ENCODE data around the gene NCKAP5L. TPM values are rescaled to one million over a fixed set of nuclear protein-coding genes. Genes with fewer than 3 reads are reported as not detected.

Gene NCKAP5L, protein sequence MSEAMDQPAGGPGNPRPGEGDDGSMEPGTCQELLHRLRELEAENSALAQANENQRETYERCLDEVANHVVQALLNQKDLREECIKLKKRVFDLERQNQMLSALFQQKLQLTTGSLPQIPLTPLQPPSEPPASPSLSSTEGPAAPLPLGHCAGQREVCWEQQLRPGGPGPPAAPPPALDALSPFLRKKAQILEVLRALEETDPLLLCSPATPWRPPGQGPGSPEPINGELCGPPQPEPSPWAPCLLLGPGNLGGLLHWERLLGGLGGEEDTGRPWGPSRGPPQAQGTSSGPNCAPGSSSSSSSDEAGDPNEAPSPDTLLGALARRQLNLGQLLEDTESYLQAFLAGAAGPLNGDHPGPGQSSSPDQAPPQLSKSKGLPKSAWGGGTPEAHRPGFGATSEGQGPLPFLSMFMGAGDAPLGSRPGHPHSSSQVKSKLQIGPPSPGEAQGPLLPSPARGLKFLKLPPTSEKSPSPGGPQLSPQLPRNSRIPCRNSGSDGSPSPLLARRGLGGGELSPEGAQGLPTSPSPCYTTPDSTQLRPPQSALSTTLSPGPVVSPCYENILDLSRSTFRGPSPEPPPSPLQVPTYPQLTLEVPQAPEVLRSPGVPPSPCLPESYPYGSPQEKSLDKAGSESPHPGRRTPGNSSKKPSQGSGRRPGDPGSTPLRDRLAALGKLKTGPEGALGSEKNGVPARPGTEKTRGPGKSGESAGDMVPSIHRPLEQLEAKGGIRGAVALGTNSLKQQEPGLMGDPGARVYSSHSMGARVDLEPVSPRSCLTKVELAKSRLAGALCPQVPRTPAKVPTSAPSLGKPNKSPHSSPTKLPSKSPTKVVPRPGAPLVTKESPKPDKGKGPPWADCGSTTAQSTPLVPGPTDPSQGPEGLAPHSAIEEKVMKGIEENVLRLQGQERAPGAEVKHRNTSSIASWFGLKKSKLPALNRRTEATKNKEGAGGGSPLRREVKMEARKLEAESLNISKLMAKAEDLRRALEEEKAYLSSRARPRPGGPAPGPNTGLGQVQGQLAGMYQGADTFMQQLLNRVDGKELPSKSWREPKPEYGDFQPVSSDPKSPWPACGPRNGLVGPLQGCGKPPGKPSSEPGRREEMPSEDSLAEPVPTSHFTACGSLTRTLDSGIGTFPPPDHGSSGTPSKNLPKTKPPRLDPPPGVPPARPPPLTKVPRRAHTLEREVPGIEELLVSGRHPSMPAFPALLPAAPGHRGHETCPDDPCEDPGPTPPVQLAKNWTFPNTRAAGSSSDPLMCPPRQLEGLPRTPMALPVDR (N-terminal part only)
- 20.7 and 25.1 TPM in 2 replicates for total RNA-seq

DNA sequence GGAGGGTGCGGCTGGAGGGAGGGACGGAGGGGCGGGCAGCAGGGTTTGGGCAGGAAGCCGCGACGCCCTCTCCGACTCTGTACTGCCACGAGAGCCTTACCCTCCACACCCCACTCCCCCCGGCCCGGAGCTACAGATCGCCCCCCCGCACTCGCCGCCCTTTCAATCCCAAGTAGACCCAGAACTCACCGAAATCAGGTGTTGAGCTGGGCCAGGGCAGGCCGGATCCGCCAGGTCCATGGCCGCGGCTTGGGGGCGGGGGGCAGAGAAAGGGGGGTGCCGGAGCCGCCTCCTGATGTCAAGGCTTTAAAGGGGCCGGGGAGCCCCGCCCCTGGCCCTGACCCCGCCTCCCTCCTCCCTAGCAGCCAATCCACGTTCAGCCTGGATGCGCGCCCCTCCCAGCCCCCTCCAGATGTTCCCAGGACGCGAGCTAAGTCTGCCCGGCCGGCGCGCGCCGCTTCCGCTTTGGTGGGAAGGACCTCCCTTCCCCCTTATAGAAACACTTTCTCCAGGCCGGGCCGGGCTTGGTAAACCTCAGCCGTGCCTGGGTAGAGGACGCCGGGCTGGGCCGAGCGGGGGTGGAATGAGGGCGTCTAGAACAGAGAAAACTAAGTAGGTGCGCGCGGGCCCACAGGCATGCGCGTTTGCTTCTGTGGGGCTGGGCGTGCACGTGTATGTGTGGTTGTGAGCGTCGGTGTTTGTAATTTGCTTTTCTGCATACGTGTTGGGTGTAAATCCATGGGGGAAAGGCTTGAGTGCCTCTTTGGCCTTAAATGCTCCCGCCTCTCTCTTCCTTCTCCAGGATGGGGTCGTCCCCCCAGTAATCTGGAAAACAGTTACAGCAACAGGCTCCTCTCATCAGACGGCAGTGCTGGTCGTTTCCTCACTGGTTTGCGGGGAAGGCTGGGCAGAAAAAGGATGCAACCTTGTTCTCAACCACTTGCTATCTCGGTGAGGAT is at the start of gene NCKAP5L:
NCKAP5L (minus strand) TSS at position 281 of the 959 bp plus-strand sequence. CDS start 24,369 bp downstream, outside the sequence.

DNA sequence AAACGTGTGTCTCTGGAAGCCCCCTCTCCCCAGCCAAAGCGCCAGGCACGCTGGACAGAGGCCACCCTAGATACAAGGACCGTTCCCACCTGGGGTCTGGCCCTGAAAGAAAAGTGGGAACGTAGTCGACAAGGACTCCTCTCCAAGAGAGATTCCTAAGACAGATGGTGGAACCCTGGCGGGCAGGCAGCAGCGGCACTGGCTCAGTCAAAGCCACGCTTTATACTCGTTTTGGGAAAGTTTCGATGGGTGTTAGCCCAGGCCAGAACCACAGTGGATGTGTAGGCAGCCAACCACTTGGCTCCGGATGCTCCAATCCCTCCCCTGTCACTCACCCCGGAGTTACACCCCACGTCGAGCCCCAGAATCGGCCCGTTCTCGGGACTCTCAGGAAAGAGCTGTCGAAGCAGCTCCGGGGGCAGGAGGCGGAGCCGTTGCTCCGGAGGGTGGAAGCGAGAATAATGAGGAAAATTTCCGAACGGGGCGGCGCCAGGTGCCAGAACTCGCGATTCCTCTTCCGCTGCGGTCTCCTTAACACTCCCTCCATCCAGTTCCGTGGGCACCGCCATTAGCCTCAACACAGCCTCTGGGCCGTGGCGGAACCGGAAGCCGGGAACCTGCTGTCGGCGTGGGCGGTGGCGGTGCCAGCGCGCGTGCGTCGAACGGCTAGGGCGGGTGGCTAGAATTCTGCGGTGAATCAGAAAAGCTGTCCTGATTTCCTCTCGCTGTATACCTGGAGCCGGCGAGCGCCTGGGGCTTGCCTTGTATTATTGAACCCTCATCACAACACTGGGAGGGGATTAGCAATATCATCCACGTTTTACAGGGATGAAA is 14.5 kb upstream of the NCKAP5L start, which contains the start of gene BCDIN3D:
BCDIN3D (minus strand) TSS at position 588 of the 834 bp plus-strand sequence; CDS start at position 569, 19 bp downstream.

Other genes starting within 250 kb of the NCKAP5L start
- 0.06 and 0.15 TPM in 2 replicates for gene FAM186B, start 222.8 kb downstream of the NCKAP5L start, total RNA-seq
- gene PRPF40B, start 204.9 kb downstream of the NCKAP5L start, total RNA-seq = 6.0 and 7.6 TPM in 2 replicates
- 17.1 and 24.0 TPM in 2 replicates for gene FMNL3, start 121.0 kb downstream of the NCKAP5L start, total RNA-seq
- gene TMBIM6, start 86.9 kb downstream of the NCKAP5L start, total RNA-seq = 225 and 288 TPM in 2 replicates
- gene BCDIN3D, start 14.7 kb upstream of the NCKAP5L start, total RNA-seq = 2.9 and 4.5 TPM in 2 replicates
- 209 and 210 TPM in 2 replicates for gene FAIM2, start 75.5 kb upstream of the NCKAP5L start, total RNA-seq
- 0.31 TPM in 1 of 2 replicates, not detected in the other for gene AQP2, start 122.3 kb upstream of the NCKAP5L start, total RNA-seq
- 7.6 and 8.0 TPM in 2 replicates for gene AQP5, start 133.5 kb upstream of the NCKAP5L start, total RNA-seq
- 0.37 and 0.73 TPM in 2 replicates for gene AQP6, start 144.5 kb upstream of the NCKAP5L start, total RNA-seq
- gene RACGAP1, start 197.1 kb upstream of the NCKAP5L start, total RNA-seq = 12.0 and 18.6 TPM in 2 replicates
- 20.7 and 30.7 TPM in 2 replicates for gene ASIC1, start 229.2 kb upstream of the NCKAP5L start, total RNA-seq